ENCODE measurements around the gene GOLGA1. TPM values are rescaled to one million over a fixed set of nuclear protein-coding genes. Genes with fewer than 3 reads are reported as not detected.

The GOLGA1 gene
- total and polyA plus RNA-seq, 9 of the 15 experiments (the other 6 are each of a cell fraction or from before 2014, with no cell fraction given): 2.9 to 15.9 (median 8.5) TPM

DNA sequence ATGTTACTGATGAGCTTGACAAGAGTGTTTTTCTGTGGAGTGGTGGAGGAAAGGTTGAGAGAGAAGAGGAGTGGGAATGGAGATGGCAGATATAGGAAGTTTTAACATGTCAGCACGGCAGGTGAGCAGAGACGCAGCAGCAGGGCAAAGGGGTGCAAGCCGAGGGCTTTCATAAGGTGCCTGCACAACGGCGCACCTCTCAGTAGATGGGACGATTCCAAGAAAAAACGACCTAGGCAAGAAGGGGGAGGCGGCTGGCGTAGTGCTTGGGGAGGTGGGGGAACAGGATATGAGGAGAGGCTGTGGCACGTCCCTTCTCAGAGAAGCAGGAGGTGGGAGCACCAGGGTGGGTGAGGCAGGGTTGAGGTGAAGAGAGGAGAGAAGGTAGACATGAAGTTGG, 54.4 kb downstream of the GOLGA1 start (continued):
- TF ChIP-seq RERE (CRISPR knock-in tag; IDR thresholded peaks at IDR 0.05; ENCODE audit: borderline replicate concordance): no peak
- TF ChIP-seq, protein P1, sequence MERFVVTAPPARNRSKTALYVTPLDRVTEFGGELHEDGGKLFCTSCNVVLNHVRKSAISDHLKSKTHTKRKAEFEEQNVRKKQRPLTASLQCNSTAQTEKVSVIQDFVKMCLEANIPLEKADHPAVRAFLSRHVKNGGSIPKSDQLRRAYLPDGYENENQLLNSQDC (CRISPR knock-in tag; IDR thresholded peaks at IDR 0.05): no peak

DNA sequence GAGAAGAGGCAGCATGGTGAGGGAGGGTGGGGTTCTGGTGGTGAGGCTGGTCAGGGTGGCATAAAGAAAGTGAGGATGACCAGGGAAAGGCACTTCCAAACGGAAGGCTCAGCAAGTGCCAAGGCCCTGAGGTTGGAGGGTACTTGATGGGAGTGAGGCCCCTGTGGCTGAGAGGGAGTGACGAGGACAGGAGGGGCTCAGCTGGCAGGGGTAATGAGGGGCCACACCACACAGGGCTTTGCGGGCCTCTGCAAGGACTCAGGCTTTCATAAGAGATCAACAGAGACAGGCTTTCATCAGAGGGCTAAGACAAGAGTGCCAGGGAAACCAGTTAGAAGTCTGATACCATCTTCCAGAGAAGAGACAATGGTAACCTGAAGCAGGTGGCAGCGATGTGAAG, 55.3 kb downstream of the GOLGA1 start:
- ChIA-PET CTCF (ENCODE audit: low intra/inter-chr PET ratio) (no interaction called here), POLR2A (interaction anchor here (0.6 to 0.7 kb wide), 2 partner anchors 160 to 328 kb away, joined by 3 read pairs; no protein-coding TSS in a partner anchor)
- Histone ChIP-seq H3K27ac (ENCODE audit: extremely low read depth, low read depth, low read length) (no peak overlapping the region), H3K4me2 (ENCODE audit: insufficient read depth, low read length) (no peak overlapping the region), H3K4me1 (replicated peaks in 1 of 2; ENCODE audit: control insufficient read depth in 2 of 2, insufficient read depth in 2 of 2, low read length in 2 of 2) (peaks cover 0 to 3% of the 10 kb centered on the region in 2 experiments; a peak in 1 of 5 replicates), H2AFZ (ENCODE audit: low read depth, low read length) (no peak overlapping the region), H3K79me2 (ENCODE audit: control insufficient read depth, insufficient read depth, low read length) (no peaks in the 10 kb centered on the region), H3K9me3 (replicated peaks; ENCODE audit: control insufficient read depth, insufficient read depth, low read depth, low read length) (no peaks in the 10 kb centered on the region), H3K4me3 (no peak overlapping the region), H3K9ac (ENCODE audit: insufficient read depth in 1 of 2, low read depth in 2 of 2, low read length in 2 of 2) (no peak overlapping the region), H3K36me3 (ENCODE audit: control insufficient read depth, insufficient read depth, low read length) (peaks cover 69% of the 10 kb centered on the region), H3K9me1 (ENCODE audit: control insufficient read depth, insufficient read depth, low read length) (peaks cover 4% of the 10 kb centered on the region), H4K20me1 (replicated peaks; ENCODE audit: control insufficient read depth, insufficient read depth, low read length) (no peaks in the 10 kb centered on the region), H3K27me3 (ENCODE audit: control insufficient read depth in 2 of 2, insufficient read depth in 2 of 2, low read length in 2 of 2) (no peaks in the 10 kb centered on the region)
- in situ Hi-C loops (cut with MboI): loop anchor here (10.0 kb wide), 1 partner anchor 1019 kb away; no protein-coding TSS in a partner anchor
- FAIRE-seq: no peak
- intact Hi-C loops (cut with micrococcal nuclease): no loop called here
- TF ChIP-seq ATF2 (CRISPR knock-in tag; IDR thresholded peaks at IDR 0.05): no peak
- TF ChIP-seq ZC3H8 (IDR thresholded peaks at IDR 0.05): no peak
- TF ChIP-seq TSC22D4 (tag; IDR thresholded peaks at IDR 0.05): no peak
- TF ChIP-seq JUND (IDR thresholded peaks at IDR 0.05; ENCODE audit: borderline replicate concordance, low read depth, low read length): no peak
- TF ChIP-seq JUND (tag; IDR thresholded peaks at IDR 0.05; ENCODE audit: borderline replicate concordance, low read depth, low read length): no peak
- ATAC-seq: no peak
- no TSS peak for BruUV-seq (replicated peaks)
- WGBS (ENCODE audit: insufficient coverage, low coverage, missing lambda C conversion rate): 74% methylated on average over 4 of the region's 4 CpGs
- no peak for DNase-seq (ENCODE audit: extremely low read depth in 1 of 4, low spot score in 3 of 4)
